ENCODE measurements around the gene EIF4B. TPM values are rescaled to one million over a fixed set of nuclear protein-coding genes. Genes with fewer than 3 reads are reported as not detected.
A peak's percentile ranks its signal among the peaks of the same experiment; 100 is the strongest.

Gene EIF4B
- total and polyA plus RNA-seq, 2 experiments from 2014 or later, result 141 to 584 TPM

GRCh38 chr12:53005215-53005985 is 856 bp upstream of the EIF4B start:
- Histone ChIP-seq H3K27me3 (ENCODE audit: insufficient read depth) (no peaks in the 10 kb centered on the region), H3K4me3 (peak overlapping the region; percentile 98), H3F3A (replicated peaks; ENCODE audit: low read depth) (0 out of 2 replicates have a peak, but pooled peaks cover 4% of the 10 kb centered on the region), H3K79me2 (replicated peaks; ENCODE audit: insufficient read depth) (peaks cover 41% of the 10 kb centered on the region), H2AFZ (no peak overlapping the region), H3K4me1 (ENCODE audit: insufficient read depth) (peaks cover 37% of the 10 kb centered on the region), H3K27ac (ENCODE audit: low read depth) (peak overlapping the region; percentile 99), H3K9me2 (ENCODE audit: insufficient read depth) (no peaks in the 10 kb centered on the region), H3K36me3 (ENCODE audit: insufficient read depth) (peaks cover 13% of the 10 kb centered on the region; the same call in 1 of the 2 replicates), H3K4me2 (peak overlapping the region; percentile 82), H4K20me1 (replicated peaks; ENCODE audit: insufficient read depth) (peaks cover 28% of the 10 kb centered on the region)
- peaks cover 40% of the 10 kb centered on the region for H3K36me3 Mint-ChIP-seq (ENCODE audit: low read depth)
- H3K9me3 Mint-ChIP-seq, result peaks cover 4% of the 10 kb centered on the region; the same call in 1 of the 3 replicates
- peaks cover 19% of the 10 kb centered on the region for H3K27me3 Mint-ChIP-seq (ENCODE audit: insufficient read depth, low read depth, poor library complexity)
- peak overlapping the region; percentile 96 for H3K4me3 Mint-ChIP-seq
- H3K4me1 Mint-ChIP-seq, result peaks cover 35% of the 10 kb centered on the region
- ATAC-seq (peak; percentile 3; the same call in 2 of the 3 replicates), DNase-seq (ENCODE audit: low spot score) (peak; percentile 34)
- H3K27ac Mint-ChIP-seq, result peak overlapping the region; percentile 99
- TF ChIP-seq EZH2 (IDR thresholded peaks at IDR 0.05; ENCODE audit: low read depth, unreplicated experiment), result no peak
- 0 out of 2 replicates have a peak, but pooled peaks have one; percentile 6 for TF ChIP-seq CREB1 (CRISPR knock-in tag; IDR thresholded peaks at IDR 0.05; ENCODE audit: low read depth)
- TF ChIP-seq EZH2phosphoT487 (IDR thresholded peaks at IDR 0.05; ENCODE audit: unreplicated experiment), result no peak
- TF ChIP-seq STAT1 (IDR thresholded peaks at IDR 0.05; ENCODE audit: unreplicated experiment), result no peak
- TF ChIP-seq ETS1 (IDR thresholded peaks at IDR 0.05), result no peak
- no peak for TF ChIP-seq POLR2AphosphoS5 (IDR thresholded peaks at IDR 0.05; ENCODE audit: low read depth)

- Histone ChIP-seq H3K9me2 (ENCODE audit: insufficient read depth) (no peaks in the 10 kb centered on the region), H3K27me3 (ENCODE audit: insufficient read depth) (no peaks in the 10 kb centered on the region), H3K4me2 (peak overlapping the region; percentile 93), H3K79me2 (replicated peaks; ENCODE audit: insufficient read depth) (peaks cover 55% of the 10 kb centered on the region), H4K20me1 (replicated peaks; ENCODE audit: insufficient read depth) (peaks cover 41% of the 10 kb centered on the region), H3F3A (replicated peaks; ENCODE audit: low read depth) (0 out of 2 replicates have a peak, but pooled peaks cover 4% of the 10 kb centered on the region), H3K27ac (ENCODE audit: low read depth) (peak overlapping the region; percentile 100), H3K36me3 (ENCODE audit: insufficient read depth) (peaks cover 21% of the 10 kb centered on the region; the same call in 1 of the 2 replicates), H2AFZ (no peak overlapping the region), H3K4me1 (ENCODE audit: insufficient read depth) (peaks cover 39% of the 10 kb centered on the region), H3K4me3 (peak overlapping the region; percentile 98)
- Mint-ChIP-seq H3K4me1 (peaks cover 46% of the 10 kb centered on the region), H3K27ac (peak overlapping the region; percentile 100), H3K36me3 (ENCODE audit: low read depth) (peaks cover 55% of the 10 kb centered on the region), H3K4me3 (peak overlapping the region; percentile 96), H3K9me3 (peaks cover 4% of the 10 kb centered on the region; the same call in 1 of the 3 replicates), H3K27me3 (ENCODE audit: insufficient read depth, low read depth, poor library complexity) (peaks cover 20% of the 10 kb centered on the region)
- peak; percentile 50 for ATAC-seq
- DNase-seq (ENCODE audit: low spot score), result peak; percentile 89
- TF ChIP-seq EZH2phosphoT487 (IDR thresholded peaks at IDR 0.05; ENCODE audit: unreplicated experiment) (no peak), POLR2AphosphoS5 (IDR thresholded peaks at IDR 0.05; ENCODE audit: low read depth) (peak; percentile 14), ZNF331 (CRISPR knock-in tag; IDR thresholded peaks at IDR 0.05; ENCODE audit: low read depth) (no peak), EZH2 (IDR thresholded peaks at IDR 0.05; ENCODE audit: low read depth, unreplicated experiment) (no peak), ZNF114 (CRISPR knock-in tag; IDR thresholded peaks at IDR 0.05) (no peak), REST (IDR thresholded peaks at IDR 0.05; ENCODE audit: unreplicated experiment) (no peak), CTCF (conservative IDR thresholded peaks at IDR 0.05; ENCODE audit: low read depth in 2 of 2) (no peak), STAT1 (IDR thresholded peaks at IDR 0.05; ENCODE audit: unreplicated experiment) (no peak), NANOG (IDR thresholded peaks at IDR 0.05; ENCODE audit: borderline replicate concordance) (no peak), ETS1 (IDR thresholded peaks at IDR 0.05) (no peak)
Observed at GRCh38 chr12:53006810-53007309, 604 bp downstream of the EIF4B start.
